ENCODE results near the gene GPX8. TPM values are rescaled to one million over a fixed set of nuclear protein-coding genes. Genes with fewer than 3 reads are reported as not detected.

Gene GPX8
- total RNA-seq, 1 experiment from 2014 or later: 37.2 TPM

DNA sequence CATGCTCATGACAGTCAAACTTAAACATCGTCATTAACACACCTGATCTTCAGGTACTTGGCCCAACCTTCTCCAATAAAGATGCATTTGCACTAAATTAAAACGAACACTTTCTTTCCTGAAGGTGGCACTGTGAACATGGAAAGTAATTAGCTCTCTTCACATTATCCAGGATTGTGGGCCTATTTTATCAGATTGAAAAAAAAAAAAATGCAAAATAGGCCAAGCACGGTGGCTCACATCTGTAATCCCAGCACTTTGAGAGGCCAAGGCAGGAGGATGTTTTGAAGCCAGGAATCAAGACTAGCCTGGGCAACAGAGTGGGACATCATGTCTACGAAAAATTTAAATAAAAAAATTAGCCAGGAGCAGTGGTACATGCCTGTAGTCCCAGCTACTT, 27.4 kb downstream of the GPX8 start:
- TF ChIP-seq, protein P1, sequence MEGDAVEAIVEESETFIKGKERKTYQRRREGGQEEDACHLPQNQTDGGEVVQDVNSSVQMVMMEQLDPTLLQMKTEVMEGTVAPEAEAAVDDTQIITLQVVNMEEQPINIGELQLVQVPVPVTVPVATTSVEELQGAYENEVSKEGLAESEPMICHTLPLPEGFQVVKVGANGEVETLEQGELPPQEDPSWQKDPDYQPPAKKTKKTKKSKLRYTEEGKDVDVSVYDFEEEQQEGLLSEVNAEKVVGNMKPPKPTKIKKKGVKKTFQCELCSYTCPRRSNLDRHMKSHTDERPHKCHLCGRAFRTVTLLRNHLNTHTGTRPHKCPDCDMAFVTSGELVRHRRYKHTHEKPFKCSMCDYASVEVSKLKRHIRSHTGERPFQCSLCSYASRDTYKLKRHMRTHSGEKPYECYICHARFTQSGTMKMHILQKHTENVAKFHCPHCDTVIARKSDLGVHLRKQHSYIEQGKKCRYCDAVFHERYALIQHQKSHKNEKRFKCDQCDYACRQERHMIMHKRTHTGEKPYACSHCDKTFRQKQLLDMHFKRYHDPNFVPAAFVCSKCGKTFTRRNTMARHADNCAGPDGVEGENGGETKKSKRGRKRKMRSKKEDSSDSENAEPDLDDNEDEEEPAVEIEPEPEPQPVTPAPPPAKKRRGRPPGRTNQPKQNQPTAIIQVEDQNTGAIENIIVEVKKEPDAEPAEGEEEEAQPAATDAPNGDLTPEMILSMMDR (IDR thresholded peaks at IDR 0.05; ENCODE audit: unreplicated experiment): peak; percentile 56
- Mint-ChIP-seq H3K27me3 (ENCODE audit: insufficient read depth, unreplicated experiment) (peaks cover 24% of the 10 kb centered on the region), H3K4me3 (ENCODE audit: unreplicated experiment) (no peak overlapping the region), H3K36me3 (ENCODE audit: insufficient read depth, unreplicated experiment) (no peaks in the 10 kb centered on the region), H3K27ac (ENCODE audit: low read depth, unreplicated experiment) (no peak overlapping the region), H3K9me3 (ENCODE audit: unreplicated experiment) (no peaks in the 10 kb centered on the region), H3K4me1 (ENCODE audit: insufficient read depth, unreplicated experiment) (peaks cover 7% of the 10 kb centered on the region)
- intact Hi-C loops (cut with micrococcal nuclease): loop anchor here (5.0 kb wide), 1 partner anchor 505 kb away; no protein-coding TSS in a partner anchor
- DNase-seq (ENCODE audit: unreplicated experiment): peak; percentile 61
- ChIA-PET CTCF (interaction anchor here (0.6 to 2.2 kb wide), 14 partner anchors 12 to 728 kb away, joined by 3 to 12 read pairs (median 4); no protein-coding TSS in a partner anchor), POLR2A (interaction anchor here (0.9 to 1.5 kb wide), 5 partner anchors 9 to 118 kb away, joined by 3 to 9 read pairs (median 4); no protein-coding TSS in a partner anchor)
- no TSS peak for BruUV-seq (replicated peaks)

DNA sequence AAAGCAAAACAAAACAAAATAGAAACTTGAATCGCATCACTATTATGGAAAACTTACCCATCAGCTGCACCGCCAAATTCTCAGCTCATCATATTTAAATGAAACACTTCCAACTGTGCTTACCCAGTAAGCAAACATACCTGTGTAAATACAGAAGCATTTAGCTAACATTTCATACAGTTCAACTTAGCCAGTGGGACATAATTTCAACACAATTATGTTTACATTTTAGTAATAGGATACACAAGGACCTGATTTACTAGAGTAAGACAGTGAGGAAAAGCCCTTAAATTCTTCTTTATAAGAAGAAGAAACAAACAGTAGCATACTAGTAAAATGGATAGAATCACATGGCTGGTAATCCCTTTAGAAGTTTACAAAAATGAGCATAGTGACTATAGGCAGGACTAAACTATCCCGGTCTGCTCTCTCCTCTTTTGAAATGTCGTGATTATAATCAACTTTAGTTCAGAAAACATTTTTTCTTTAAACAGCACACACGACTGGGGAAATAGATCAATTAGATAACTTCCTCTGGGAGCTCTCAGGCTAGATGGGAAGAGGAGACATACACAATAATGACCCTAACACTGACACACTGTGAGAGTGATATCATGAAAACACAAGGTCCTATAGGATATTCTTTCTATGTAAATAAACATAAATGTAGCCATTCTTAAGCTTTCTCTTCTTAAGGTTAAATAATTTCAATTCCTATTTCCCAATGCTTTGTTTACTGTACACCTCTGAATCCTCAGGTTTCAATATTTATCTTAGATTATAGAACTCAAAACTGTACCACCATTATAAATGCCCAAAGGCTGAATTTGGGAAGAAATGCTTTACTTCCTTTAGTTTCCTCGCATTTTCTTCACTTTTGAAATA, 28.9 kb downstream of the GPX8 start:
- intact Hi-C loops (cut with micrococcal nuclease): loop anchor here (5.0 kb wide), 1 partner anchor 503 kb away; no protein-coding TSS in a partner anchor
- POLR2A ChIA-PET: interaction anchor here (1.5 kb wide), 1 partner anchor 8 kb away, joined by 3 read pairs; no protein-coding TSS in a partner anchor
- H3K27ac Mint-ChIP-seq (ENCODE audit: low read depth, unreplicated experiment): no peak overlapping the region

DNA sequence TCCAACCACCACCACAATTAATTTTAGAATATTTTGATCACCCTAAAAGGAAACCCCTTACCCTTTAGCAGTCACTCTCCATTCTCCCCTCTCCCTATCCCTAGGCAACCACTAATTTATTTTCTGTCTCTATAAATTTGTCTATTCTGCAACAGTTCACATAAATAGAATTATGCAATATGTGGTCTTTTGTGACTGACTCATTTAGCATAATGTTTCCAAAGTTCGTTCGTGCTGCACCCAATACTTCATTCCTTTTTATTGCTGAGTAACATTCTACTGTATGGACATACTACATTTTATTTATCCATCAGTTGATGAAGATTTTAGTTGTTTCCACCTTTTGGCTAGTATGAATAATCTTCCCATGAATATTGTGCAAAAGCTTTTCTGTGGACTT, 31.2 kb downstream of the GPX8 start:
- peak; percentile 49 for DNase-seq (ENCODE audit: unreplicated experiment)
- Mint-ChIP-seq H3K4me1 (ENCODE audit: insufficient read depth, unreplicated experiment) (peaks cover 7% of the 10 kb centered on the region), H3K27ac (ENCODE audit: low read depth, unreplicated experiment) (no peak overlapping the region), H3K27me3 (ENCODE audit: insufficient read depth, unreplicated experiment) (peaks cover 21% of the 10 kb centered on the region), H3K36me3 (ENCODE audit: insufficient read depth, unreplicated experiment) (no peaks in the 10 kb centered on the region), H3K4me3 (ENCODE audit: unreplicated experiment) (no peak overlapping the region), H3K9me3 (ENCODE audit: unreplicated experiment) (no peaks in the 10 kb centered on the region)
- POLR2A ChIA-PET: interaction anchor here (2.1 kb wide), 1 partner anchor 43 kb away, joined by 6 read pairs; no protein-coding TSS in a partner anchor
- TF ChIP-seq, protein P1 (IDR thresholded peaks at IDR 0.05; ENCODE audit: unreplicated experiment): no peak
- CTCF ChIA-PET: interaction anchor here (0.7 kb wide), 1 partner anchor 41 kb away, joined by 3 read pairs; no protein-coding TSS in a partner anchor
- intact Hi-C loops (cut with micrococcal nuclease): no loop called here
- BruUV-seq (replicated peaks): no TSS peak

More for the DNA sequence above, 28.9 kb downstream of the GPX8 start:
- no TSS peak for BruUV-seq (replicated peaks)
- Mint-ChIP-seq H3K4me1 (ENCODE audit: insufficient read depth, unreplicated experiment) (peaks cover 7% of the 10 kb centered on the region), H3K36me3 (ENCODE audit: insufficient read depth, unreplicated experiment) (no peaks in the 10 kb centered on the region), H3K27me3 (ENCODE audit: insufficient read depth, unreplicated experiment) (peaks cover 35% of the 10 kb centered on the region), H3K4me3 (ENCODE audit: unreplicated experiment) (no peak overlapping the region), H3K9me3 (ENCODE audit: unreplicated experiment) (no peaks in the 10 kb centered on the region)
- TF ChIP-seq, protein P1 (IDR thresholded peaks at IDR 0.05; ENCODE audit: unreplicated experiment): no peak
- CTCF ChIA-PET: interaction anchor here (0.6 to 2.2 kb wide), 7 partner anchors 13 to 246 kb away, joined by 3 to 8 read pairs (median 3); partner anchors contain the start of gene GPX8
- no peak for DNase-seq (ENCODE audit: unreplicated experiment)

DNA sequence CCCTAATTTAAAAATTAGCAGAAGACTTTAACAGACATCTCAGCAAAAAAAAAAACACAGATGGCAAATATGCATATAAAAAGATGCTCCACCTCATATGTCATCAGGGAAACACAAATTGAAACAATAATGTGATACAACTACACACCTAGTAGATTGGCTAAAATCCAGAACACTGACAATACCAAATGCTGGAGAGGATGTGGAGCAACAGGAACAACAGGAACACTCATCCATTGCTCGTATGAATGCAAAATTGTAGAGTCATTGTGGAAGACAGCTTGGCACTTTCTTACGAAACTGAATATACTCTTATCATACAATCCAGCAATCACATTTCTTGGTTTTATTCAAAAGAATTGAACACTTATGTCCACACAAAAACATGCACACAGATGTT, 45.0 kb downstream of the GPX8 start:
- Mint-ChIP-seq H3K36me3 (ENCODE audit: insufficient read depth, unreplicated experiment) (peaks cover 5% of the 10 kb centered on the region), H3K9me3 (ENCODE audit: unreplicated experiment) (peaks cover 5% of the 10 kb centered on the region), H3K27ac (ENCODE audit: low read depth, unreplicated experiment) (no peak overlapping the region), H3K4me3 (ENCODE audit: unreplicated experiment) (no peak overlapping the region), H3K27me3 (ENCODE audit: insufficient read depth, unreplicated experiment) (peaks cover 11% of the 10 kb centered on the region), H3K4me1 (ENCODE audit: insufficient read depth, unreplicated experiment) (peaks cover 5% of the 10 kb centered on the region)
- DNase-seq (ENCODE audit: unreplicated experiment): peak; percentile 43
- intact Hi-C loops (cut with micrococcal nuclease): no loop called here
- ChIA-PET POLR2A (no interaction called here), CTCF (interaction anchor here (0.7 kb wide), 1 partner anchor 25 kb away, joined by 3 read pairs; no protein-coding TSS in a partner anchor)
- BruUV-seq (replicated peaks): no TSS peak
- TF ChIP-seq, protein P1 (IDR thresholded peaks at IDR 0.05; ENCODE audit: unreplicated experiment): no peak
